Right atrium auricular region (tissue), 2 donors: ENCODE results near the gene SP140. TPM values are rescaled to one million over a fixed set of nuclear protein-coding genes. Genes with fewer than 3 reads are reported as not detected.

Source experiments
- DNase-seq: peaks from one replicate; pipeline ENCODE4 v3.0.0-alpha.2; 2019; ENCODE audit warnings: low spot score
- H3K27ac ChIP-seq, 2 donors: fragments of 200-600 bp; sonication (generic); 1 replicate in 1 of 2; 2 replicates in 1 of 2; pipeline ENCODE4 v1.5.1; 2016 to 2019
- H3K27me3 ChIP-seq, 2 donors: fragments of 200-600 bp; sonication (generic); one replicate each; pipeline versions ENCODE4 v1.5.1 to v1.6.0; 2017 to 2019
- H3K36me3 ChIP-seq: fragments of 200-600 bp; sonication (generic); one replicate; pipeline ENCODE4 v1.5.1; 2016
- H3K4me1 ChIP-seq, 2 donors: fragments of 200-600 bp; sonication (generic); one replicate each; pipeline versions ENCODE4 v1.5.1 to v1.6.0; 2017 to 2019
- H3K4me3 ChIP-seq, 2 donors: fragments of 200-600 bp; sonication (generic); 1 replicate in 1 of 2; 2 replicates in 1 of 2; pipeline ENCODE4 v1.5.1; 2017 to 2019; ENCODE audit warnings: mild to moderate bottlenecking in 1 of 2, moderate library complexity in 1 of 2
- H3K9me3 ChIP-seq, 2 donors: fragments of 200-600 bp; sonication (generic); one replicate each; pipeline ENCODE4 v1.5.1; 2019
- total RNA-seq, 2 donors: library from RNA; depleted of rRNA; stranded (reverse); fragments of >200 nt; gene quantifications; one replicate each; pipeline ENCODE4 v1.1.0, GENCODE V29; 2016
- TF ChIP-seq, protein P1 (sequence below), 2 donors: fragments of 200-600 bp; sonication (generic); IDR thresholded peaks; one replicate each; pipeline ENCODE4 v1.5.1; 2019; ENCODE audit warnings: antibody characterized with exemption in 2 of 2

Gene SP140
- total RNA-seq, 2 donors from 2014 or later: 0.26 to 0.55 TPM

DNA sequence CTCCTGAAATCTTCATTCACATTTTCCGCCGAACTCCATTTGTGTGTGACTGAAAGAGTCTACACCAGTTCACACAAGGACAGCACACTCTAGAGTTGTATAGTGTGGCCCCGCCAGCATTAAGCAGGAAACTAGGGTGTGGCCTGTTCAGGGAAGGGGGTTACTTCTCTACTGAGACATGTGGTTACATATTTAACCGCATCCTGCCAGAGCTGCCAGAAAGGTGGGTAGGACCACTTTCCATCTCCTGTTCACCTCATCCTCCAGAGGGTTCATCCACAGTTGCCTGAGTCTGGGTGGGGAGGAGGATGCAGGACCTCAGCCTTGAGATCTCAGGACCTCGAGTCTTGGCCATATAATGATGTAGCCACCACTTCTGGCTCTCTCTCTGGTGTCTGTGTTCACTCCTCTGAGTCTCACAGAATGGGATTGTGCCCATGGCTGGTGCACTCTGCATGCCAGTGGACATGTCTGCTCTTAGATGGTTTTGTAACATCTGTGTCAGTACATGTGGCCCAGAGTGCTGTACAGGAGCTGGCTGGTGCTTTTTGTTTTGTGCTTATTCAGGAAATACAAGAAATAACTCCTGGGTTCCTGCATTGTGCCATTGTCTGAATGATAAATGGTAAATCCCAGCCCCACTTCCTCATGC, 93.8 kb downstream of the SP140 start:
- no peak overlapping the region for H3K27ac ChIP-seq
- H3K36me3 ChIP-seq: no peaks in the 10 kb centered on the region
- H3K4me1 ChIP-seq: no peaks in the 10 kb centered on the region
- TF ChIP-seq, protein P1, sequence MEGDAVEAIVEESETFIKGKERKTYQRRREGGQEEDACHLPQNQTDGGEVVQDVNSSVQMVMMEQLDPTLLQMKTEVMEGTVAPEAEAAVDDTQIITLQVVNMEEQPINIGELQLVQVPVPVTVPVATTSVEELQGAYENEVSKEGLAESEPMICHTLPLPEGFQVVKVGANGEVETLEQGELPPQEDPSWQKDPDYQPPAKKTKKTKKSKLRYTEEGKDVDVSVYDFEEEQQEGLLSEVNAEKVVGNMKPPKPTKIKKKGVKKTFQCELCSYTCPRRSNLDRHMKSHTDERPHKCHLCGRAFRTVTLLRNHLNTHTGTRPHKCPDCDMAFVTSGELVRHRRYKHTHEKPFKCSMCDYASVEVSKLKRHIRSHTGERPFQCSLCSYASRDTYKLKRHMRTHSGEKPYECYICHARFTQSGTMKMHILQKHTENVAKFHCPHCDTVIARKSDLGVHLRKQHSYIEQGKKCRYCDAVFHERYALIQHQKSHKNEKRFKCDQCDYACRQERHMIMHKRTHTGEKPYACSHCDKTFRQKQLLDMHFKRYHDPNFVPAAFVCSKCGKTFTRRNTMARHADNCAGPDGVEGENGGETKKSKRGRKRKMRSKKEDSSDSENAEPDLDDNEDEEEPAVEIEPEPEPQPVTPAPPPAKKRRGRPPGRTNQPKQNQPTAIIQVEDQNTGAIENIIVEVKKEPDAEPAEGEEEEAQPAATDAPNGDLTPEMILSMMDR (IDR thresholded peaks at IDR 0.05): no peak
- H3K27me3 ChIP-seq: no peaks in the 10 kb centered on the region
- H3K9me3 ChIP-seq: no peaks in the 10 kb centered on the region
- no peak for DNase-seq
- no peak overlapping the region for H3K4me3 ChIP-seq

DNA sequence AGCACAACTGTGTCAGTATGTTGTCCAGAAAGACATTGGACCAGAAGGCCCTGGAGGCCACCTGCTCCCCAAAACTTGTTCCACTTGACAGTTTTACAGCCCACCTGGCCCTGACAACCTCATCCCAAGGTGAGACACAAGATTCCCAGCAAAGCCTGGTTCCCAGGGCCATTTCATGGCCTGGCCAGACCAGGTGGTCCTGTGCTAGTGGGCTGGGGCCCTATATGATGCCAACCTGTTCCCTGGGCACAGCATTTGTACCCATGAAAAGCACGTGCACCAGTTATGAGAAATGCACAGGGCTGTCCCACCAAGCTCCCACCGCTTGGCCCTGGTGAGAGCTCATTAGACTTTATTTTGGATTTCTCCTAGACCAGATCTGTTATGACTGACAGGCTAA, 95.5 kb downstream of the SP140 start:
- Histone ChIP-seq H3K27me3 (no peaks in the 10 kb centered on the region), H3K27ac (no peak overlapping the region), H3K36me3 (no peaks in the 10 kb centered on the region), H3K9me3 (no peaks in the 10 kb centered on the region), H3K4me3 (no peak overlapping the region), H3K4me1 (no peaks in the 10 kb centered on the region)
- TF ChIP-seq, protein P1 (IDR thresholded peaks at IDR 0.05): no peak
- no peak for DNase-seq

DNA sequence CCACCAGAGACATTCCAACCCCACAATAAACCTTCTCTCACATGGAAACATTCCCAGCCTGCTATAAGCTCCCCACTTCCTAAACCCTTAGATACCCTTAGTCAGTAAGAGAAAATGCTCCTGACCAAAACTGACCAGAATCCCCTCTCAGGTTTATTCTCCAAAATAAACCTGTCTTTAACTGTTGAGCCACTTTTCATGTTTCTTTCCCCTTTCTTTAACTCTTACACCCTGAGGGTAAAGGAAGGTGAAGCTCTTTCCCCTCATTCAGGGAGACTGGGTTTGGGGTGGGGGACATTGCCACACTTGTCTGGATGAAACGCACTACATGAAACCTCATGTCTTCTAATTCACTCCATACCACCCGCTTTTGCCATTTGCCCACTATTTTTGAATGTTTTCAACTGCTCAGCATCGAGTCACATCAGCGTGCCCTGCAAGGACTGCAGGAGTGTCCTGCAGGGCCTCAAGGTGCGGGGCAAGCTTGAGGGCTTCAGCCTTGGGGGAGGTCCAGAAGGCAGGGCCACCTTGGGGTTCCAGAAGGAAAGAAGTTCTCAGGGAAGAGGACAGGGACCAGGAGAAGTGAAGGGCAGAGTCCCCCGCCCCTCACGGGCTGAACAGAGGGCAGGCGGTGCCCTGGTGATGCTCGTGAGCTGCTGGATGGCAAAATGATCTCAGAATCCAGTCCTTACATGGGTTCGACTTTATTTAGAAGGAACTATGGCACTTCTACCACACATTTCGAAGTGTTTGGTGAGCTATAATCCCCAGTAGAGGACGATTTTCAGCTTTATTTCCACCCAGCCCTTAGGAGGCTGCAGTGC, 97.2 kb downstream of the SP140 start:
- no peak for DNase-seq
- H3K36me3 ChIP-seq: no peaks in the 10 kb centered on the region
- no peaks in the 10 kb centered on the region for H3K27me3 ChIP-seq
- H3K27ac ChIP-seq: no peak overlapping the region
- no peaks in the 10 kb centered on the region for H3K9me3 ChIP-seq
- TF ChIP-seq, protein P1 (IDR thresholded peaks at IDR 0.05): no peak
- no peak overlapping the region for H3K4me3 ChIP-seq
- H3K4me1 ChIP-seq: no peaks in the 10 kb centered on the region

DNA sequence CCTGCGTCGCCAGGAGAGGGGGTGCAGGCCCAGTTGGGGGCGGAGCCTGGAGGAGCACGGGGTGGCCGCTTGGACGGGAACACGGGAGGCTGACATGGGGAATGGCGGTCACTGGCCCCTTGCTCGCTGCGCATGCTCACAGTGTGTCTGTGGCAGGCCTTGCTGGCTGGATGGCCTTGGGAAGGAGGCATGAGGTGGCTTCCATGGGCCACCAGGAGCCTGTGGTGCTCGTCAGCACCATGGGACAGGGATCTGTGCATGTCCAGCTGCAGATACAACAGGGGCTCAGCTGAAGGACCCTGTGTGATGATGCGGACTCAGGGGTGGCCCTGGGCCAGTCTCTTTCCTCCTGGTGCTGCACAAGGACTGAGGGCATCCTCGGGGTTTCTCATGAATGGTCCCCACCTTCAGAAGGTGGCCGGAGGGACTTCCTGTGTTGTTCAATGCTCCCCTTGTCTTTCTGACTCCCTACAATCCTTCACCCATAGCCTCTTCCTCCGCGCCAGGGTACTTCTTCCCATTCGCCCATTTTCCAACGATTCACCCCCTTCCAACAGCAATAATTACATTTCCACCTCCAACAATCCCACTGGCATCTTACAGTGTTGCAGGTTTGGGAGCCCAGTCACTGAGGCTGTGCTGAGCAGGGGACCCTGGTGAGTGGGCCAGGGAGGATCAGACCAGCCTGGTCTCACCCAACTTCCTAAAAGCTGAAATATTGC, 98.0 kb downstream of the SP140 start:
- Histone ChIP-seq H3K27me3 (no peaks in the 10 kb centered on the region), H3K4me3 (no peak overlapping the region), H3K27ac (no peak overlapping the region), H3K4me1 (no peaks in the 10 kb centered on the region), H3K36me3 (no peaks in the 10 kb centered on the region), H3K9me3 (no peaks in the 10 kb centered on the region)
- no peak for DNase-seq
- TF ChIP-seq, protein P1 (IDR thresholded peaks at IDR 0.05): no peak

DNA sequence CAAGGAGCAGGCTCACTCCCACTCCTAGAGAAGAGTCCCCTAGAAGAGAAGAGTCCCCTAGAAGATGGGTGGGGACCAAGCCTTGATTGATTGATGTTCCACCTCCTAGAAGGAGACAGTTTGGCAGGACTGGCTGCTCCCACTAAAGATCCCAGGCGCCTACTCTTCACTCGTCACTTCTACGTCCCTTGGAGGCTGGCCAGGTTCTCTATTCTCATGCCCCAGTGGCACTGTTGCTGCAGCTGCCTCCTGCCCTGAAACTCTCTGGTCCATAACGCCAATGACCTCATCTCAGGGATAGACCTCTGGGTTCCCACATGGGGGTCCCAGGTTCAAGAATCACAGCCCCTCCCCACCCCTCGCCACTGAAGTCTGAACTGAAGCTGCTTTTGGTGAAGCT, 99.0 kb downstream of the SP140 start:
- TF ChIP-seq, protein P1 (IDR thresholded peaks at IDR 0.05): no peak
- Histone ChIP-seq H3K27me3 (no peaks in the 10 kb centered on the region), H3K4me3 (no peak overlapping the region), H3K9me3 (no peaks in the 10 kb centered on the region), H3K4me1 (no peaks in the 10 kb centered on the region), H3K36me3 (no peaks in the 10 kb centered on the region), H3K27ac (no peak overlapping the region)
- no peak for DNase-seq
